Uterus (tissue), 4 donors: Measurements from ENCODE around the gene KLHDC4. TPM values are rescaled to one million over a fixed set of nuclear protein-coding genes. Genes with fewer than 3 reads are reported as not detected.

ENCODE experiments used
- DNase-seq, 2 donors: peaks; one replicate each; pipeline ENCODE4 v3.0.0-alpha.2; 2019 to 2020
- H3K27ac ChIP-seq, 2 donors: fragments of 200-600 bp; sonication (generic); 1 replicate in 1 of 2; 2 replicates in 1 of 2; pipeline ENCODE4 v1.5.1; 2016 to 2018
- H3K27me3 ChIP-seq, 2 donors: fragments of 200-600 bp; sonication (generic); one replicate each; pipeline ENCODE4 v1.5.1; 2018 to 2019; ENCODE audit warnings: control low read depth in 1 of 2
- H3K36me3 ChIP-seq, 2 donors: fragments of 200-600 bp; sonication (generic); one replicate each; pipeline ENCODE4 v1.5.1; 2019; ENCODE audit warnings: control low read depth in 1 of 2
- H3K4me1 ChIP-seq, 2 donors: fragments of 200-600 bp; sonication (generic); one replicate each; pipeline ENCODE4 v1.5.1; 2018 to 2019; ENCODE audit warnings: control low read depth in 1 of 2
- H3K4me3 ChIP-seq, 2 donors: fragments of 200-600 bp; sonication (generic); 1 replicate in 1 of 2; 2 replicates in 1 of 2; pipeline ENCODE4 v1.5.1; 2018 to 2019; ENCODE audit warnings: mild to moderate bottlenecking in 1 of 2
- H3K9me3 ChIP-seq, 2 donors: fragments of 200-600 bp; sonication (generic); one replicate each; pipeline ENCODE4 v1.5.1; 2019; ENCODE audit warnings: control low read depth in 1 of 2
- CTCF ChIP-seq, 4 experiments: fragments of 200-600 bp in 2 of 4; fragments of 450-650 bp in 2 of 4; sonication (generic) in 2 of 4; IDR thresholded peaks; one replicate each; pipeline ENCODE4 v1.5.1; 2016 to 2019; ENCODE audit warnings: antibody characterized with exemption in 4 of 4, mild to moderate bottlenecking in 2 of 4, moderate library complexity in 1 of 4
- POLR2A ChIP-seq, 2 donors: fragments of 450-650 bp; IDR thresholded peaks; one replicate each; pipeline ENCODE4 v1.6.1; 2016; ENCODE audit warnings: antibody characterized with exemption in 2 of 2, mild to moderate bottlenecking in 1 of 2, moderate library complexity in 1 of 2
- intact Hi-C: fragments of 100-400 bp; cut with DNase I; formaldehyde crosslinking; loops from one replicate; pipeline ENCODE4 v1.15.1; 2023; ENCODE audit warnings: low total_unique reads
- total RNA-seq, 4 donors: library from RNA; depleted of rRNA in 3 of 4; stranded (reverse); fragments of >200 nt in 3 of 4; gene quantifications; one replicate each; pipeline versions ENCODE4 v1.1.0 to v1.2.4, GENCODE V29; 2014 to 2023
- donor health status: DM: yes; HTN: yes; CAD: no.

The KLHDC4 gene
- total RNA-seq, 4 donors from 2014 or later, result 25.1 to 49.2 (median 36.4) TPM

GRCh38 chr16:87761060-87761459 lies 4.7 kb downstream of the KLHDC4 start:
- no peaks in the 10 kb centered on the region for H3K36me3 ChIP-seq
- DNase-seq, result no peak
- TF ChIP-seq CTCF (IDR thresholded peaks at IDR 0.05) (no peak), POLR2A (IDR thresholded peaks at IDR 0.05) (no peak)
- no peak overlapping the region for H3K4me3 ChIP-seq
- intact Hi-C loops, result no loop called here
- no peaks in the 10 kb centered on the region for H3K27me3 ChIP-seq
- H3K4me1 ChIP-seq, result peaks cover 0 to 5% of the 10 kb centered on the region in 2 donors
- H3K27ac ChIP-seq, result no peak overlapping the region
- H3K9me3 ChIP-seq, result no peaks in the 10 kb centered on the region

- Histone ChIP-seq H3K4me3 (no peak overlapping the region), H3K27me3 (no peaks in the 10 kb centered on the region), H3K27ac (no peak overlapping the region), H3K9me3 (no peaks in the 10 kb centered on the region), H3K36me3 (no peaks in the 10 kb centered on the region), H3K4me1 (no peaks in the 10 kb centered on the region)
- TF ChIP-seq POLR2A (IDR thresholded peaks at IDR 0.05) (no peak), CTCF (IDR thresholded peaks at IDR 0.05) (no peak)
- intact Hi-C loops, result no loop called here
- DNase-seq, result no peak
Measured at GRCh38 chr16:87757841-87758426, 7.9 kb downstream of the KLHDC4 start.

GRCh38 chr16:87754535-87754934 lies 11.3 kb downstream of the KLHDC4 start:
- Histone ChIP-seq H3K4me3 (no peak overlapping the region), H3K27me3 (no peaks in the 10 kb centered on the region), H3K9me3 (no peaks in the 10 kb centered on the region), H3K4me1 (no peaks in the 10 kb centered on the region), H3K36me3 (no peaks in the 10 kb centered on the region), H3K27ac (no peak overlapping the region)
- intact Hi-C loops, result no loop called here
- TF ChIP-seq CTCF (IDR thresholded peaks at IDR 0.05) (no peak), POLR2A (IDR thresholded peaks at IDR 0.05) (no peak)
- no peak for DNase-seq

- no peak for DNase-seq
- intact Hi-C loops, result no loop called here
- TF ChIP-seq POLR2A (IDR thresholded peaks at IDR 0.05), result no peak
- no peak for TF ChIP-seq CTCF (IDR thresholded peaks at IDR 0.05)
- H3K4me1 ChIP-seq, result no peaks in the 10 kb centered on the region
- no peaks in the 10 kb centered on the region for H3K36me3 ChIP-seq
- no peaks in the 10 kb centered on the region for H3K9me3 ChIP-seq
- H3K27ac ChIP-seq, result no peak overlapping the region
- no peaks in the 10 kb centered on the region for H3K27me3 ChIP-seq
- no peak overlapping the region for H3K4me3 ChIP-seq
Measured at GRCh38 chr16:87747626-87748414, 18.0 kb downstream of the KLHDC4 start.

- intact Hi-C loops, result no loop called here
- Histone ChIP-seq H3K4me3 (no peak overlapping the region), H3K9me3 (no peaks in the 10 kb centered on the region), H3K36me3 (no peaks in the 10 kb centered on the region), H3K4me1 (no peaks in the 10 kb centered on the region), H3K27ac (no peak overlapping the region), H3K27me3 (no peaks in the 10 kb centered on the region)
- DNase-seq, result no peak
- TF ChIP-seq CTCF (IDR thresholded peaks at IDR 0.05), result no peak
Measured at GRCh38 chr16:87746178-87746577, 19.6 kb downstream of the KLHDC4 start.
